Epithelial cell of proximal tubule (primary cell): ENCODE data around the gene FHL2. TPM values are rescaled to one million over a fixed set of nuclear protein-coding genes. Genes with fewer than 3 reads are reported as not detected.

ENCODE experiments used
- DNase-seq: peaks from one replicate; pipeline ENCODE4 v3.0.0-alpha.2; 2011; ENCODE audit warnings: low read depth
- H3K4me3 ChIP-seq: 2 replicates; pipeline ENCODE4 v1.5.1; 2011; ENCODE audit warnings: low read depth, mild to moderate bottlenecking, low read length
- CTCF ChIP-seq: conservative IDR thresholded peaks from 2 replicates; pipeline ENCODE4 v1.5.1; 2012; ENCODE audit warnings: low read depth, mild to moderate bottlenecking, low read length
- total RNA-seq: library from RNA; depleted of rRNA; stranded (reverse); fragments of >200 nt; gene quantifications from 2 replicates; pipeline ENCODE4 v1.2.3, GENCODE V29; 2015

The FHL2 gene
- total RNA-seq, 1 donor from 2014 or later, result 237 TPM

GRCh38 chr2:105411720-105412407 lies 13.0 kb upstream of the FHL2 start:
- no peak for TF ChIP-seq CTCF
- H3K4me3 ChIP-seq, result no peak overlapping the region
- peak; percentile 83 for DNase-seq

DNA sequence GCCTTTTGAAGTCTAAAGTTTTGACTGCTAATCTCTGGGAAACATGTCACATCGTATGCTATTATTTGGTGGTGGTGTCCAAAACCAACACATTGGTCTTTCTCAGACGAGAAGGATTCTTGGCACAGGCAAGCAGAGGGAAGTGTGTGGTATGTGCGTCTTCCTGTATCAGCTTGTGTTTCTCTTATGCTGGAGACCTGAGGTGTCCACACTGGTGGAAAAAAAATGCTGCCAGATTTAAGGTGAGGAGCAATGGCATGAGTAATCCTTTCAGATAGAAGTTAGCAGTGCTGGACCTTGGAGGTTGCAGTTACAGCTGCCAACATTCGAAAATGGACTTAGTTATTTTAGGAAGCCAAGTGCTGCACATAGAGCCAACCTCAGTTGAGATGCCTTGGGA lies 11.7 kb upstream of the FHL2 start:
- no peak overlapping the region for H3K4me3 ChIP-seq
- no peak for DNase-seq
- TF ChIP-seq CTCF, result no peak

- DNase-seq, result peak; percentile 94
- H3K4me3 ChIP-seq, result no peak overlapping the region
- TF ChIP-seq CTCF, result peak; percentile 16
These were observed 10.9 kb upstream of the FHL2 start for GRCh38 chr2:105409717-105410116.

DNA sequence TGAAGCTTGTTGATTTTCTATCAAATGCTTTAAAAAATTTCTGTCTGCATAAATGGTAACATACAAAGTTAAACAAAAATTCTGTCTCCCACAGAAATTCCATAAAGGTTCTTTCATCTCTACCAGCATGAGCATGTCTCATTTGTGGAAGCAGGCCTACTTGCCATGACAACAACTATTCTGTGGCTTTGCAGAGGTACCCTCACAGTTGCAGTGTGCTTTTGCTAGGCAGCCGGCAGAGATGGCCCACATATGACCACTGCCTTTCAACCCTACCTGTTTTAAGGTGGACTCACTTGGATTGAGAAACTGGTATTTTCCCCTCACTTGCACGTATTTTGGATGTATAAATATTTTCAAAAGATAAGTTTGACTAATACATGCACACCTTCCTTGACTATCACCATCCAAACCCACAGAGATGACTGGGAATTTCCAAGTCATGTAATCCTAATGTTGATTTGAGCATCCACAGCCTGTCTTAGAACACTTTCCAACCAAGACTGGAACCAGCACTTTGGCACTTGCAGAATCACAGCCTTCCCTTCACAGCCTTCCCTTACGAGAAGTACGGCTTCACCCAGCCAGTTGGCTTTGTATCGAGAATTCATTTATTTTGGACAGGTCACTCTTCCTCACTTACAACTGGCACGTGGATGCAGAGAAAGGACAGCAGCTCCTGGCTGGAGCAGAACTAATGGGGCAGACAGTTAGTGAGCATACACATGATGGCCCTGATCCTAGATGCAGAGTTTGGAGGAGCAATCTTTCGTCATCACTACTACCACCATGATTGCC lies 9.3 kb upstream of the FHL2 start:
- no peak for TF ChIP-seq CTCF
- no peak overlapping the region for H3K4me3 ChIP-seq
- DNase-seq, result no peak

GRCh38 chr2:105406221-105406620 lies 7.4 kb upstream of the FHL2 start:
- no peak for TF ChIP-seq CTCF
- DNase-seq, result no peak
- no peak overlapping the region for H3K4me3 ChIP-seq

- no peak overlapping the region for H3K4me3 ChIP-seq
- no peak for TF ChIP-seq CTCF
- DNase-seq, result no peak
These were observed 6.4 kb upstream of the FHL2 start for GRCh38 chr2:105405291-105405690.
